IPS-NIHi7 (cell line): ENCODE data around the gene ERVMER34-1.

Source experiments
- DNase-seq: peaks from one replicate; pipeline ENCODE4 v3.0.0; 2012; ENCODE audit warnings: mixed read lengths; ENCODE audit errors: extremely low spot score

Gene ERVMER34-1

GRCh38 chr4:52750819-52751486 lies at the start of gene ERVMER34-1:
ERVMER34-1 (minus strand) TSS chr4:52751425; CDS start chr4:52745520, 5,905 bp downstream.
- peak; percentile 52 for DNase-seq

GRCh38 chr4:52799813-52800212 lies 48.6 kb upstream of the ERVMER34-1 start:
- DNase-seq = no peak

- DNase-seq = no peak
Observed at GRCh38 chr4:52795533-52795932, 44.3 kb upstream of the ERVMER34-1 start.

GRCh38 chr4:52791936-52792335 lies 40.7 kb upstream of the ERVMER34-1 start:
- DNase-seq = no peak

GRCh38 chr4:52789774-52790173 lies 38.5 kb upstream of the ERVMER34-1 start:
- DNase-seq = no peak

- no peak for DNase-seq
Observed at GRCh38 chr4:52788806-52789205, 37.6 kb upstream of the ERVMER34-1 start.

GRCh38 chr4:52783069-52783468 lies 31.8 kb upstream of the ERVMER34-1 start:
- DNase-seq = no peak

GRCh38 chr4:52780617-52781354 lies 29.6 kb upstream of the ERVMER34-1 start:
- no peak for DNase-seq

- no peak for DNase-seq
Observed at GRCh38 chr4:52780206-52780605, 29.0 kb upstream of the ERVMER34-1 start.

- no peak for DNase-seq
Observed at GRCh38 chr4:52760256-52760655, 9.0 kb upstream of the ERVMER34-1 start.

GRCh38 chr4:52755426-52755825 lies 4.2 kb upstream of the ERVMER34-1 start:
- no peak for DNase-seq

GRCh38 chr4:52752936-52753335 lies 1.7 kb upstream of the ERVMER34-1 start:
- no peak for DNase-seq

GRCh38 chr4:52751487-52751911 lies 274 bp upstream of the ERVMER34-1 start:
- DNase-seq = peak; percentile 94

- DNase-seq = no peak
Observed at GRCh38 chr4:52750213-52750612, 1.0 kb downstream of the ERVMER34-1 start.

GRCh38 chr4:52748432-52748831 lies 2.8 kb downstream of the ERVMER34-1 start:
- DNase-seq = no peak

- DNase-seq = no peak
Observed at GRCh38 chr4:52744588-52744987, 6.6 kb downstream of the ERVMER34-1 start.

- no peak for DNase-seq
Observed at GRCh38 chr4:52743444-52744019, 7.7 kb downstream of the ERVMER34-1 start.

- no peak for DNase-seq
Observed at GRCh38 chr4:52729586-52729985, 21.6 kb downstream of the ERVMER34-1 start.

GRCh38 chr4:52728691-52729240 lies 22.5 kb downstream of the ERVMER34-1 start:
- no peak for DNase-seq

GRCh38 chr4:52726826-52727580 lies 24.2 kb downstream of the ERVMER34-1 start:
- DNase-seq = no peak

GRCh38 chr4:52721968-52722815 lies 29.0 kb downstream of the ERVMER34-1 start:
- peak; percentile 93 for DNase-seq
